ENCODE measurements around the gene TMCO2.

The TMCO2 gene

DNA sequence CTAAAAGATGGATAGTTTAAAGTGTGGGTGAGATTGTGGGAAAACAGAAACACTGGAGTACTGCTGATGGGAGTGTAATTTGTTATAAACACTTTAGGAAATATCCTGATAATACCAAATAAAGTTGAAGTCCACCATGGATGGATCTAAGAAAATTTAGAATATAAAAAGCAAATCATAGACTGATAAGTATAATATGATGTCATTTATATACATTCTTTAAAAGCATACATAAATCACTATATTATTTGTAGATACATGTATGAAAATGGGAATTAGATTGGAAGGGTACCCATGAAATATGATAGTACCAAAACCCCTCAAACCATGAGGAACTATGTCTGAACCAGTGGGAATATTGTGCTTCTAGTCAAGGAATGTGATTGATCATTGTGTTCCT lies 18.2 kb downstream of the TMCO2 start:
- peaks cover 74% of the 10 kb centered on the region for H3K36me3 ChIP-seq (ENCODE audit: insufficient read depth, low read length)
- no peaks in the 10 kb centered on the region for H3K4me1 ChIP-seq (ENCODE audit: insufficient read depth, low read length)
- no peak overlapping the region for H2AFZ ChIP-seq (ENCODE audit: low read depth, low read length)
- H3K9me3 ChIP-seq (ENCODE audit: low read length) = no peaks in the 10 kb centered on the region
- H3K4me3 ChIP-seq (ENCODE audit: low read length) = no peak overlapping the region
- H3K27me3 ChIP-seq (ENCODE audit: insufficient read depth, low read length) = no peaks in the 10 kb centered on the region

DNA sequence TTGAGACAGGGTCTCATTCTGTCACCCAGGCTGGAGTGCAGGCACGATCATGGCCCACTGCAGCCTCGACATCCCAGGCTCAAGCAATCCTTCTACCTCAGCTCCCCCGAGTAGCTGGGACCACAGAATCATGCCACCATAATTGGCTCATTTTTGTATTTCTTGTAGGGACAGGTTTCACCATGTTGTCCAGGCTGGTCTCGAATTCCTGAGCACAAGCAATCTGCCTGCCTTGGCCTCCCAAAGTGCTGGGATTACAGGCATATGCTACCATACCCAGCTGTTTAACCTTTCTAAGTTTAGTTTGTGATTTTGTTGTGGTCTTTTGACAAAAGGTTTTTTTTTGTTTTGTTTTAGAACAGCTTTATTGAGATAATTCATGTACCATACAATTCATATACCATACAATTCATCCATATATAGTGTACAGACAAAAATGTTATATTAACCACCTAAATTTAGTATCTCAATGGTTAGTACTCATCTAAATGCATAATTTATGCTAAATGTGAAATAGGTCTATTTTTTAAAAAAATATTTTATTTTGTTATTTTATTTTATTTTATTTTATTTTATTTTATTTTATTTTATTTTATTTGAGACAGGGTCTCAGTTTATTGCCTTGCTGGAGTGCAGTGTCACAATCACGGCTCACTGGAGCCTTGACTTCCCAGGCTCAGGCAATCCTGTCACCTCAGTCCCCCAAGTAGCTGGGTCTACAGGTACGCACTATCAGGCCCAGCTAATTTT lies 19.2 kb downstream of the TMCO2 start:
- Histone ChIP-seq H2AFZ (ENCODE audit: low read depth, low read length) (no peak overlapping the region), H3K4me3 (ENCODE audit: low read length) (no peak overlapping the region), H3K36me3 (ENCODE audit: insufficient read depth, low read length) (peaks cover 74% of the 10 kb centered on the region), H3K4me1 (ENCODE audit: insufficient read depth, low read length) (no peaks in the 10 kb centered on the region), H3K9me3 (ENCODE audit: low read length) (no peaks in the 10 kb centered on the region), H3K27me3 (ENCODE audit: insufficient read depth, low read length) (no peaks in the 10 kb centered on the region)

DNA sequence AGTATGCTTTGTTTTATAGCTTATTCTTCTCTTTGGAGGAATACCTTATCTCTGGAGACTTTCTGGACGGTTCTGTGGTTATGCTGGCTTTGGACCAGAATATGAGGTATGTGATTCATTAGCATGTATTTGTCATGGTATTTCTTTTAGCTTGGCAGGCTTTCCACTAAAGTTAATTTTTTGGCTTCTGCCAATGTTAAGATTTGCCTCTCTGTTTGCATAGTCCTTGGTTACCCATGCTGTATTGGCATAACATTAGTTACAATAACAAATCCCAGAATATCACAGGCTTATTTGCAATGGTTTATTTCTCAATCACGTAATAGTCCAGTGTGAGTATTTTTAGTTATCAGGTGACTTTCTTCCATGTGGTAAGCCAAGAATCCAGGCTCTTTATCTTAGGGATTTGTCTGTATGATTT lies 20.0 kb downstream of the TMCO2 start:
- Histone ChIP-seq H3K9me3 (ENCODE audit: low read length) (no peaks in the 10 kb centered on the region), H2AFZ (ENCODE audit: low read depth, low read length) (no peak overlapping the region), H3K4me1 (ENCODE audit: insufficient read depth, low read length) (no peaks in the 10 kb centered on the region), H3K4me3 (ENCODE audit: low read length) (no peak overlapping the region), H3K36me3 (ENCODE audit: insufficient read depth, low read length) (peaks cover 76% of the 10 kb centered on the region), H3K27me3 (ENCODE audit: insufficient read depth, low read length) (no peaks in the 10 kb centered on the region)

DNA sequence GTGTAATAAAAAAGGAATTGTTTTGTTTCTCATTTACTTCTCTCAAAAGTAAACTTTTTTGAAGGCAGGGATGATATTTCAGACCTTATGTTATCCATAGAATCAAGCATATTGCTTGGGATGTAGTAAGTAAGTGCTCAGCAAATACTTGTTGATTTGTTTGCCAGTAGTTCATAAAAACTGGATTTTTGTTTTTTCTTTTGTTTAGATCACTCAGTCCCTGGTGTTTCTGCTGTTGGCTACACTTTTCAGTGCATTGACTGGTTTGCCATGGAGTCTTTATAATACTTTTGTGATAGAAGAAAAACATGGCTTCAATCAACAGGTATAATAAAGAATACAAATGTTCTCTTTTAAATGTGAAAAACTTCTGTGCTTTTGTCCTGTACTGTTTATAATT lies 20.5 kb downstream of the TMCO2 start:
- no peaks in the 10 kb centered on the region for H3K4me1 ChIP-seq (ENCODE audit: insufficient read depth, low read length)
- H3K27me3 ChIP-seq (ENCODE audit: insufficient read depth, low read length) = no peaks in the 10 kb centered on the region
- no peaks in the 10 kb centered on the region for H3K9me3 ChIP-seq (ENCODE audit: low read length)
- H3K36me3 ChIP-seq (ENCODE audit: insufficient read depth, low read length) = peaks cover 75% of the 10 kb centered on the region
- H2AFZ ChIP-seq (ENCODE audit: low read depth, low read length) = no peak overlapping the region
- no peak overlapping the region for H3K4me3 ChIP-seq (ENCODE audit: low read length)

DNA sequence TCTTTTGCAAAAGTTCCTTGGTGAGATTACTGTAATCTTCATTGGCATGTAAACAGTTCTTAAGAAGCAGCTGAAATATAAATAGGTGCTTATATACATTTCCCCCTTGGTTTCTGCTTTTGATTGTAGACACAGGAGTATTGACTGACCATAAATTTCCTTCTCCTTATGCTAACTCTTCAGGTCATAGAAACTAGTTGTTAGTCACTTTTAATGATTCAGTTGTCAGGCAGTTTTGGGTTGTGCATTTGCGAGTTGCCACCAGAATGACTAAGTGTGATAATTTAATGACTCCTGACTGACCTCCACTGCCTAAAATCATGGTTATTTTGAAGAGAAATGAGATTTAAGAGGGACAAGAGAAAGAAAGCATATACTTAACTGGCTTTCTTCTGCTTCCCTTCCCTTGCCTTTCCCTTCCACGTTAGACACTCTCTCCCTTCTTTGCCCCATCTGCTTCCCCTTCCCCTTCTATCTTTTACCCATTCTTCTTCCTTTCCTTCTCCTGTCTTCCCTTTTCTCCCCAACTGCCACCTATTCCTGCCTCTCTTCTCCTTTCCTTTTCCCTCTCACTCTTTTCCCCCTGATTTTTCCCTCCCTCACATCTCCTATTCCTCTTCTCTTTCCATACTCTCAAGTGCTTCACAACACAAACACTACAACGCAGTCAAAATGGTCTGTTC lies 22.6 kb downstream of the TMCO2 start:
- peaks cover 76% of the 10 kb centered on the region for H3K36me3 ChIP-seq (ENCODE audit: insufficient read depth, low read length)
- H3K4me1 ChIP-seq (ENCODE audit: insufficient read depth, low read length) = no peaks in the 10 kb centered on the region

DNA sequence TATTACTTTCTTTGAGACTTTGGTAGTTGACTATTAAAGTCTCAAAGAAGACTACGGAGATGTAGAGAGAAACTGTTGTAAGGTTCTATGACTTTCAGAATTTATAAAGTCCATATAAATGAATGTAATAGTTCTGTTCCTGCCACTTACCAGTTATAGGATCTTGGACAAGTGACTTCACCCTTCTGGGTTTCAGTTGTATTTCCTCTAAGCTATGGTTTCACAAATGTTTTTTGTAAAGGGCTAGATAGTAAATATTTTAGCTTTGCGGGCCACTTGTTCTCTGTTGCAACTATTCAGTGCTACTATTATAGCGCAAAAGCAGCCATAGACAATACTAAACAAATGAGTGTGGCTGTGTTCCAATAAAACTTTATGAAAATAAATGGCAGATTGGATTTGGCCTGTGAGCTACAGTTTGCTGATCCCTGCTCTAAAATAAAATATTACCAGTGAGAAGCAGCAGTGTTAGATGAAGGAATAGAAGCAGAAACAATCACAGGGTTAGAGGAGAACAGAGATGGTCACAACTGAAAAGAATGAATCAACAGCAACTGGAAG lies 25.0 kb downstream of the TMCO2 start:
- no peak overlapping the region for H2AFZ ChIP-seq (ENCODE audit: low read depth, low read length)
- no peaks in the 10 kb centered on the region for H3K9me3 ChIP-seq (ENCODE audit: low read length)
- H3K36me3 ChIP-seq (ENCODE audit: insufficient read depth, low read length) = peaks cover 76% of the 10 kb centered on the region
- H3K4me1 ChIP-seq (ENCODE audit: insufficient read depth, low read length) = no peaks in the 10 kb centered on the region
- H3K27me3 ChIP-seq (ENCODE audit: insufficient read depth, low read length) = no peaks in the 10 kb centered on the region
- H3K4me3 ChIP-seq (ENCODE audit: low read length) = no peak overlapping the region

More for the DNA sequence above, 22.6 kb downstream of the TMCO2 start:
- Histone ChIP-seq H3K9me3 (ENCODE audit: low read length) (no peaks in the 10 kb centered on the region), H2AFZ (ENCODE audit: low read depth, low read length) (no peak overlapping the region), H3K4me3 (ENCODE audit: low read length) (no peak overlapping the region), H3K27me3 (ENCODE audit: insufficient read depth, low read length) (no peaks in the 10 kb centered on the region)

DNA sequence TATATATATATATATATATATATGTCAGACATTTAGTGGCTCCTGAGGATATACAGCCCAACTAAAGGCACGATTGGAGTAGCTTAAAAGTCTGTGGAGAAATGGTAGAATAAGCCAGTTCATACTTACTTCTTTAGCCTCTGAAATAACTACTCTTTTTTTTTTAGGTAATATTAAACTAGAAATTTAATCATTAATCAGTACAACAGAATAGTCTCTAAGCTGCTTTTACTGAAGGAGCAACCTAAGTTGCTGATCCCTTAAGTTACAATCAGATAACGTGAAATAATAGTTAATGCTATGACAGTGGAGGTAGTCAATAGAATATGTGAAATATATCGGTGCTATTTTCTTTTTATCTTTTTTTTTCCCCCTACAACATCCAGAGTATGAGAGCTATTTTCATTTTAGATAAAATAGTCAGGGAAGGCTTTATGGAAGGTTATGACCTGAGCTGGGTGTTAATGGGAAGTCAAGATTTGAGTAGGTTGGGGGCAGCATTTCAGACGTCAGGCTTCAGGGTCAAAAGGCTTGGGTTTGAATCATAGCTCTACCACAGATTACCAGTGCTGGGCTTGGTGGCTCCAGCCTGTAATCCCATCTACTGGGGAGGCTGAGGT lies 25.9 kb downstream of the TMCO2 start:
- Histone ChIP-seq H3K27me3 (ENCODE audit: insufficient read depth, low read length) (no peaks in the 10 kb centered on the region), H3K9me3 (ENCODE audit: low read length) (no peaks in the 10 kb centered on the region), H2AFZ (ENCODE audit: low read depth, low read length) (no peak overlapping the region), H3K4me3 (ENCODE audit: low read length) (no peak overlapping the region), H3K36me3 (ENCODE audit: insufficient read depth, low read length) (peaks cover 67% of the 10 kb centered on the region), H3K4me1 (ENCODE audit: insufficient read depth, low read length) (no peaks in the 10 kb centered on the region)

DNA sequence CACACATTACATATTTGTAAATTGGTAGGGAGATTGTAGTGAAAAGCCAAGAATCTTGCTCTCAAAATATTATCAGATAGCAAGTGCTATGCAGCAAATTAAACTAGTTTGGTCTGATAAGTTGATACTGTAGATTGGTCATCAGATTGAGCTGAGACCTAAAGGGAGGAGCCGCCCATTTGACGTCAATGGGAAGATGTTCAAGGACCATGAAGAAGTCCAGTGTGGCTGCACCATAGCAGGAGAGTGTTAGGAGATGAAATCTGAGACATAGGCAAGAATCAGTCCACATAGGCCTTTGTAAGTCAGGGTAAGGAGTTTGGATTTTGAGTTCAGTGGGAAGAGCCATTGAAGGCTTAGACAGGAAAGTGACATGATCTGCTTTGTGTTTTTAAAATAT lies 26.6 kb downstream of the TMCO2 start:
- no peaks in the 10 kb centered on the region for H3K4me1 ChIP-seq (ENCODE audit: insufficient read depth, low read length)
- no peaks in the 10 kb centered on the region for H3K9me3 ChIP-seq (ENCODE audit: low read length)
- no peaks in the 10 kb centered on the region for H3K27me3 ChIP-seq (ENCODE audit: insufficient read depth, low read length)
- H3K4me3 ChIP-seq (ENCODE audit: low read length) = no peak overlapping the region
- H2AFZ ChIP-seq (ENCODE audit: low read depth, low read length) = no peak overlapping the region
- peaks cover 67% of the 10 kb centered on the region for H3K36me3 ChIP-seq (ENCODE audit: insufficient read depth, low read length)

DNA sequence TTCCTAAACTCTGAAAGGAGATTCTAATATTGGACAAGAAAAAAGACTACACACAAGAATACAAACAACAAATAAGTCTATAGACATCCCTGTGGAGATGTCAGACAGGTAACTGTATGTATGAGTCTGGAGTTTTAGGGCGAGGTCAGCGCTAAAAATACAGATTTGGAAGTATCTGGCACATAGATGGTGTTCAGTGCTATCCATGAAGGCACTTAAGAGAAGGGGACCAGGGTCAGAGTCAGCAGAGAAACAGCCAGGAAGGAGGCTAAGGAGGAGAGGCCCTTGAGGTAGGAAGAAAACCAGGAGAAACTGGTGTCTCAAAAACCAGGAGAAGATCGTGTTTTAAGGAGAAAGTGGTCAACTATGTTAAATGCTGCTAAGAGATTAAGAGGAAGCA lies 28.4 kb downstream of the TMCO2 start:
- Histone ChIP-seq H2AFZ (ENCODE audit: low read depth, low read length) (no peak overlapping the region), H3K27me3 (ENCODE audit: insufficient read depth, low read length) (no peaks in the 10 kb centered on the region), H3K4me1 (ENCODE audit: insufficient read depth, low read length) (no peaks in the 10 kb centered on the region), H3K4me3 (ENCODE audit: low read length) (no peak overlapping the region), H3K9me3 (ENCODE audit: low read length) (no peaks in the 10 kb centered on the region), H3K36me3 (ENCODE audit: insufficient read depth, low read length) (peaks cover 60% of the 10 kb centered on the region)

DNA sequence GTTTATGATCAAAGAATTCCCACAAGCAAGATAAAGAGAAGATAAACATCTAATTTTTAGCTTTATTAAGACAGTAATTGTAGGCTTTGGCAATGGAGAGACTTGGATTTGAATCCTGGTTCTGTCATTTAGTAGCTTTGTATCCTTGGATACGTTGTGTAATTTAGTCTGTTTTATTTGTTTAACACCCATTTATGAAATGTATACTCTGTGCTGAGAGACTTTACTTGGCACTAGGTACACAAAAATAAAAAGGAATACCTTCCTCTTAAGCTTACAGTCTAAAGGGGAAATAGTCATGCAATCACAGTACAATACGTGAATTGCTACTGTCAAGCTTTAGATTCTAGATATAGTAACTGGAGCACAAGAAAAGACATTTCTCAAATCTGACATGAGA lies 34.1 kb downstream of the TMCO2 start:
- H3K9me3 ChIP-seq (ENCODE audit: low read length) = no peaks in the 10 kb centered on the region
- H3K4me3 ChIP-seq (ENCODE audit: low read length) = no peak overlapping the region
- no peaks in the 10 kb centered on the region for H3K27me3 ChIP-seq (ENCODE audit: insufficient read depth, low read length)
- H3K4me1 ChIP-seq (ENCODE audit: insufficient read depth, low read length) = no peaks in the 10 kb centered on the region
- H2AFZ ChIP-seq (ENCODE audit: low read depth, low read length) = no peak overlapping the region
- H3K36me3 ChIP-seq (ENCODE audit: insufficient read depth, low read length) = peaks cover 43% of the 10 kb centered on the region

DNA sequence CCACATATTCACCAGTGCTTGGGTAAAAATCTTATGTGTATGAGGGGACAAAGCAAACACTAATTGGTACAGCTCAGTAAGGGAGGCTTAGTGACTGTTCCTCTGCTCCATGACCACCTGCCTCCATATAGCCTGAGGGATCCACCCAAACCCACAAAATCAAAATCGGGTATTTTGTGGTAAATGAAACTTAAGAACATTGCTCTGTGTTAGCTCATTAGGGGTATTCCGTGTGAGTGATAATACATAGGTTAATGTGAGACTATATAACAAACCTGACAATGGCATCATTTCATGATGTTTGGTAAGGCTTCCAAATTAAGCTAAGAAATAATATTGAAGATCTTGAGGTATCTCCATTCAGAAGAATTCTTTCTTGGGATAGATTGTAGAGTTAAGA lies 43.6 kb downstream of the TMCO2 start:
- H3K27me3 ChIP-seq (ENCODE audit: insufficient read depth, low read length) = no peaks in the 10 kb centered on the region
- H2AFZ ChIP-seq (ENCODE audit: low read depth, low read length) = no peak overlapping the region
- H3K36me3 ChIP-seq (ENCODE audit: insufficient read depth, low read length) = peaks cover 57% of the 10 kb centered on the region
- no peak overlapping the region for H3K4me3 ChIP-seq (ENCODE audit: low read length)
- H3K4me1 ChIP-seq (ENCODE audit: insufficient read depth, low read length) = no peaks in the 10 kb centered on the region
- no peaks in the 10 kb centered on the region for H3K9me3 ChIP-seq (ENCODE audit: low read length)

DNA sequence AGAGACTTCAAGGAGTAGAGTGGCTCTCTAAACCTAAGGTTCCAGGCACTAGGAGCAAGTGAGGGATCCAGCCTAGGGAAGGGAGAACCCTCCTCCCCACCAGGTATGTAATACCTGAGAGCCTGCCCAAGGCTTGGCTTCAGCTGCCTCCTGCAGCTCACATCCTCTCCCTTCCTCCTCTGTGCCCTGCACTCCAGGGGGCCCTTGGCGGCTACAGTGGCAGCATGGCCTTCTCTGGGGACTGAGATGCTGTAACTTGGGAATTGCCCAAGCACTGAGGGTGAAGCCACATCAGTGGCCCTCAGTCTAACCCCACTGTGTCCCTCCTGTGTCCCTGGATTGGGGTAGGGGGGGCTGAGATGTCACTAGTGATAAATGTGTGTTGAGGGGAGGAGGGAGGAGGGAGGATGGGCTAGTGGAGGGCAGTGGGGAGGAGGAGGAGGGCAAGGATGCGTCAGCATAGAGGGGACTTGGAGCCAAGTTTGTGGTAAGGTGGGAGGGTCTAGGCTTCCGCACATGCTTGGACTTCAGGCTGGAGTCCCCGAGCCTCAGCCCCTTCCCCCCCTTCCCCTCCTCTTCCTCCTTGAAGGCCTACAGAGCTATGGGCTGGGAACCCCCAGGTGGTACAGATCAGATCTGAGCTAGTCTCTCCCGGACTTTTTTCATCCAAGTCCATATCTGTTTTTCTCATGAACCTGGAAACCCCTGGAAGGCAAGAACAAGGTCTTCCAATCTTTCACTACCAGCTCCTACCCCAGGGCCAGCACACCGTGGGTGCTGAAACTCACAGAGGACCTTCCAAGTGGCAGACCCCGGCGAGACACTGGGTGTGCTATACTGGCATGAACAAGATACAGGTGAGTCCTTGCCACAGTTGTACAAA lies 51.9 kb downstream of the TMCO2 start:
- peaks cover 1% of the 10 kb centered on the region for H3K9me3 ChIP-seq (ENCODE audit: low read length)
- H3K36me3 ChIP-seq (ENCODE audit: insufficient read depth, low read length) = peaks cover under 1% of the 10 kb centered on the region
- no peak overlapping the region for H2AFZ ChIP-seq (ENCODE audit: low read depth, low read length)
- no peaks in the 10 kb centered on the region for H3K27me3 ChIP-seq (ENCODE audit: insufficient read depth, low read length)
- H3K4me3 ChIP-seq (ENCODE audit: low read length) = no peak overlapping the region
- H3K4me1 ChIP-seq (ENCODE audit: insufficient read depth, low read length) = no peaks in the 10 kb centered on the region
